HG03097 (cell line): ENCODE data around the gene NFE2L3.
A peak's percentile ranks its signal among the peaks of the same experiment; 100 is the strongest.

Experiments used
- ATAC-seq: cut with Tn5 transposase; IDR thresholded peaks from one replicate; pipeline ENCODE4 v1.9.1; 2021; ENCODE audit not compliant: unreplicated experiment, low FRiP score

The NFE2L3 gene

DNA sequence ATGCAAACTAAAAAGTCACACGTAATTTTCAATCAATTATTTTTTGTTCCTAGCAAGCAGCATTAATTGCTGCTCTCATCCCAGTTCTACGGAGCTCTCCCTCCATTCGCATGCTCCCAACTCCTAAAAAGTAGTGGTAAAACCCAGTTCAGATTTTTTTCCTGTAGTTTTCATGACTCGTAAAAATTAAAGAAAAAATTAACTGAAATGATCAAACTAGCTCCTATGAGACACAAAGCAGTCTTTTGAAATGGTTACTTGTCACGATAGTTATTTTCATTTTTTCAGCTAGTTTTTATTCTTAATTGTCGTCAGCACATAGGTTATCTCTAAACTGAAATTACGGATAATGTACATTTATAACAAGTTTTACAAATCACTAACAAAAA is 46.8 kb downstream of the NFE2L3 start:
- ATAC-seq, result no peak

DNA sequence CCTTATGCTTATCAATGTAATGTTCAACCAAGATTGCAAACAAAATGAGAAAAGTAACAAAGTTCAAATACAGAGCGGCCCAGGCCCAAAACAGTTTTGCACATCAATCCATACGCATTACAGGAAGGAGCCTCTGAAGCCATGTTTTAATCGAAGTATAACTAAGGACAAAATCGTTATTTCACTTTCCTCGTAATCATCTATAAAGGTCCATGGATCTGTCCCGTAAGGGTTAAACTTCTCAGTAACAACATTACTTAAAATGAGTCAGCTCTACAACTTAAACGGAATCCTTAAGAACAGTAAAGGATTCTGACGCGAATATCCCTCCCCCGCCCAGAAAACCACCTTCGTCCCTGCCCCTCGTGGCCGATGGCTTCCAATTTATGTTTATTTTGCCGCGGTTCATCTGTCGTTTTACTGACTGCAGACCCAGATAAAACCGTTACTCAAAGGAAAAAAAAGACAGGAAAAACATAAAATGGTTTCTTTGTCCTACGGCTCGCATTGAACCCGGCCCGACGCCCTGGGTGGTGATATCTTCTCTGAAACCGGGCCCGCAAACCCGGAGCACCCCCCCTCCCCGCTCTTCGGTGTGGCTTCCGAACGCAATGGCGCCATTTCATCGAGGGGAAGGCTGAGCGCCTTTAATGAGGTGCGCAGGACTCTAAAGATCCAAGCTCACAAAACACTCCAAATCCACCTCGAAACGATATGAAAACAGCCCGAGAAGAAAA is 47.5 kb downstream of the NFE2L3 start:
- ATAC-seq, result no peak

DNA sequence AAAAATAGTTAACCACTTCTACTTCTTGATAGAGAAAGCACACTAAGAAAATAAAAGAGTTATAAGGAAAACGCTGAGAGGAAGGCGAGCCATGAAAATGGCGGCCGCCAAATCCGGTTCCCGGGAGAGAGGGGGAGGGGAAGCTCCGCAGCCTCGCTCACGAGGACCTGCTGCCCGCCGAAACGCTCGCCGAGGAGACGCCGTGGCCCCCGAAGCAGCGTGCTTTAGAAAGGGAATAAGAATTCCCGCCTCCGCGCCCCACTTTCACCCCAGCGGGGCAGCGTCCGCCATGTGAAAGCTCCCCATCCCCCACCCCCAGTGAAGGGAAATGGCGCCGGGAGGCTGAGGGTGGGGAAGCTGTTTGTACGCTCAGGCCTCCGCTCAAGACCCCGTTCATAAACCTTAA is 48.0 kb downstream of the NFE2L3 start:
- ATAC-seq, result peak; percentile 4

- ATAC-seq, result peak; percentile 67
Measured at GRCh38 chr7:26200444-26201246, 48.6 kb downstream of the NFE2L3 start, which contains the start of gene HNRNPA2B1. HNRNPA2B1 (minus strand) TSS chr7:26200746; CDS start chr7:26200577, 169 bp downstream.

GRCh38 chr7:26201247-26202018 is 49.4 kb downstream of the NFE2L3 start, which contains the start of gene CBX3:
CBX3 (plus strand) TSS chr7:26201745; CDS start chr7:26202999, 1,254 bp downstream.
- peak; percentile 39 for ATAC-seq

- peak; percentile 0 for ATAC-seq
Measured at GRCh38 chr7:26202019-26202990, 50.3 kb downstream of the NFE2L3 start.

- no peak for ATAC-seq
Measured at GRCh38 chr7:26203016-26203415, 51.0 kb downstream of the NFE2L3 start.

DNA sequence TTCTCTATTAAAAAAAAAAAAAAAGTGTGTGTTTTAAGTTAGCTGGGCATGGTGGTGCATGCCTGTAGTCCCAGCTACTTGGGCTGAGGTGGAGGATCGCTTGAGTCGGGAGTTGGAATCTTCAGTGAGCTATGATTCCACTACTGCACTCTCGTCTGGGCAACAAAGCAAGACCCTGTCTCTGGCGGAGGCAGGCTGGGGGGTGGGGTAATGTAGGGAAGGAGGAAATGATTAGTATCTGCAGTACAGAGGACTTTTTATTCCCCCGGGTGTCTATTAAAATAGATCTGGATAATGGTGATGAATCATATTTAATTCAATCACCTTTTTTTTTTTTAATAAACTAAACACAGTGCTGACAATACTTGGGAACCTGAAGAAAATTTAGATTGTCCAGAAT is 56.0 kb downstream of the NFE2L3 start:
- no peak for ATAC-seq

GRCh38 chr7:26212921-26213718 is 61.1 kb downstream of the NFE2L3 start:
- no peak for ATAC-seq

GRCh38 chr7:26213807-26214515 is 62.0 kb downstream of the NFE2L3 start:
- ATAC-seq, result no peak

- no peak for ATAC-seq
Measured at GRCh38 chr7:26216049-26216448, 64.1 kb downstream of the NFE2L3 start.

DNA sequence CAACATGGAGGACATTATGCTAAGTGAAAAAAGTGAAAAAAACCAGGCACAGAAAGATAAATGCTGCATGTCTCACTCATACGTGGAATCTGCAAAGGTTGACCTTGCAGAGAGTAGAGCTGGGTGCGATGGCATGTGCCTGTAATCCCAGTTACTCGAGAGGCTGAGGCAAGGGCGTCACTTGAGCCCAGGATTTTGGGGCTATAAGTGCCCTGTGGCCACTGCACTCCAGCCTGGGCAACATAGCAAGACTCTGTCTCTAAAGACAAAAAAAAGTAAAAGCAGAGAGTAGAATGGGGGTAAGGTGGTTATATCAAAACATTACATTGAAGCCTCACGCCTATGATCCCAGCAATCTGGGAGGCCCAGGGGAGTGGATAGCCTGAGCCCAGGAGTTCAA is 72.4 kb downstream of the NFE2L3 start:
- ATAC-seq, result no peak

DNA sequence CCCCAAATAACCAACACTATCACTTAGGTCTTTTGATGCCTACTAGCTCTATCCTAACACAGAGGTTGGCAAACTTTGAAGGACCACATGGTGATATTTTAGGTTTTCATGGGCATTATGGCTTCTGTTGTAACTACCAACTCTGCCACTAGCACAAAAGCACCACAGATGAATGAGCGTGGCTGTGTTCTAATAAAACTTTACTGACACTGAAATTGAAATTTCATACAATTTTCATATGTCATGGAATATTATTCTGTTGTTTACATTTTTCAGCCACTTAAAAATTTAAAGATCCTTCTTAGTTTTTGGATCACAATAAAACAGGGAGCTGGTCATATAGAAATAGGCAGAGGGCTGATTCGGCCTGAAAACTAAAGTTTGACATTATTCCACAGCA is 76.0 kb downstream of the NFE2L3 start:
- no peak for ATAC-seq

GRCh38 chr7:26233902-26234511 is 82.0 kb downstream of the NFE2L3 start:
- no peak for ATAC-seq
